ENCODE data around the gene CLCN4.

Gene CLCN4

DNA sequence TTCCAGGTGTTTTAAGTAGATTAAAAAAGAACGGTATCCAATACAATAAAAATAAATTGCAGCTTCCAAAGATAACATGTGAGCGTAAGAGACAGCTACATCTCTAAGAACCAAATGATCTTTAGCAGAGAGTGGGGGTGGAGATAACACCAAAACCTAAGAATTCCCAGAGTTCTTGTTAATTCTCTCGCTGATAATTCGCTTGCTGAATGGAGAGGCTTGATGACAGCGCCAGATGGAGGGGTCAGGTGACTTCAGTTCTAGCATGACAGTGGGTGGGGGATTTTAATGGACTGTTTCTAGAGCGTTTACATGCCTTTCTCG lies 2.3 kb downstream of the CLCN4 start:
- in situ Hi-C loops (cut with HindIII; ENCODE audit: low pct_ligation_motif_present, low pct_unique_long_range_greater_than_20kb, low sequenced_read_pairs), result no loop called here
- DNase-seq, result no peak

DNA sequence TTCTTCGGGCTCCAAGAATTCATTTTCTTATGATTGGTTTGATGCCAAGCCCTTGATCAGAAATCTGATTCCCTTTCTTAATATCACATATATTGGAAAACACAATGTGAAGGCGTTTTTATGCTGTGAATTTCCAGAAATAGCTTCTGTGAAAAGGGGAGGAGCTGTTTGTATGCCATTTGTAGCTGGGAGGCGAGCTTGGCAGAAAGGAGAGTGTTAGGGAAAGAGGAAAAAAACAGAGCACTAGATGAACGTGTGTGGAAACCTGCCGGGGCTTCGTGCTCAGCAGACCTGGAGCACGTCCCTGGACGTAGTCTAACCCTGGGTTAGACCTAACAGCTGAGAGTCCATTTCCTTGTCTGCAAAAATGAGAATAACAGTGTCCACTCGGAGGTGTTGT lies 3.4 kb downstream of the CLCN4 start:
- DNase-seq, result no peak
- in situ Hi-C loops (cut with HindIII; ENCODE audit: low pct_ligation_motif_present, low pct_unique_long_range_greater_than_20kb, low sequenced_read_pairs), result no loop called here

DNA sequence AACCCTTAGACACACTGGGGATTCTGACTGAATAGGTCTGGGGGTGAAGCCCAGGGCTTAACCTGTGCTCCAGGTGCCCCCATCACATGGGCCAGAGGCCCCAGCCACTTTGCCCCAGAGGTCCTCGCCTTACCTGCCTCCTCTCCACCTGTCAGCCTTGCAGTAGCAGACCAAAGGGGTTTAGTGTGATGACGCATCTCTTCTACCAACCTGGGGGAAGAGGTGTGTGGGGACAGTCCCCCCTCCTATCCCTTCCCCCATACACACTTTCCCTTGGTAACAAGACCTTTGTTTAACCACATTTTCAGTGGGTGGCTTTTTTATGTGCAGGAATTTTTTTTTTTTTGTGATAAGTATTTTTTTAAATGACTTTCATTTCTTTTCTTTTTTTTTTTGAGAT lies 6.3 kb downstream of the CLCN4 start:
- in situ Hi-C loops (cut with HindIII; ENCODE audit: low pct_ligation_motif_present, low pct_unique_long_range_greater_than_20kb, low sequenced_read_pairs), result no loop called here
- DNase-seq, result no peak

DNA sequence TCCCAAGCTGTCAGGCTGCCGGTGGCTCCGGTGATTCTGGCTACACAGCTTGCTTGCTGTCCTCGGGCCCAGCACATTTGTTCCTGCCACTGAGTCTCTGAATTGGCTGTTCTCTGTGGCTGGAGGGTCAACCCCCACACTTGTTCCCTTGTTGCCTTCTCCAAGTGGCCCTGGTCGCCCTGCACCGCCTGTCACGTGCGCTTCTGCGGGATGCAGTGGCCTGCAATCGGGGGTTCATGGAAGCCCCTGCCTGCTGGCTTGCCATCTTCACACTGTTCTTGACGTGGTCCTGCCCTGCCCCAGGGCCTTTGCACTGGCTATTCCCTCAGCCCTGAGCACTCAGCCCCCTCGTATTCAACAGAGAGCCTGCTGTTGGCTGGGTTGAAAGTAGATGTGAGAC lies 8.1 kb downstream of the CLCN4 start:
- in situ Hi-C loops (cut with HindIII; ENCODE audit: low pct_ligation_motif_present, low pct_unique_long_range_greater_than_20kb, low sequenced_read_pairs), result no loop called here
- DNase-seq, result no peak

DNA sequence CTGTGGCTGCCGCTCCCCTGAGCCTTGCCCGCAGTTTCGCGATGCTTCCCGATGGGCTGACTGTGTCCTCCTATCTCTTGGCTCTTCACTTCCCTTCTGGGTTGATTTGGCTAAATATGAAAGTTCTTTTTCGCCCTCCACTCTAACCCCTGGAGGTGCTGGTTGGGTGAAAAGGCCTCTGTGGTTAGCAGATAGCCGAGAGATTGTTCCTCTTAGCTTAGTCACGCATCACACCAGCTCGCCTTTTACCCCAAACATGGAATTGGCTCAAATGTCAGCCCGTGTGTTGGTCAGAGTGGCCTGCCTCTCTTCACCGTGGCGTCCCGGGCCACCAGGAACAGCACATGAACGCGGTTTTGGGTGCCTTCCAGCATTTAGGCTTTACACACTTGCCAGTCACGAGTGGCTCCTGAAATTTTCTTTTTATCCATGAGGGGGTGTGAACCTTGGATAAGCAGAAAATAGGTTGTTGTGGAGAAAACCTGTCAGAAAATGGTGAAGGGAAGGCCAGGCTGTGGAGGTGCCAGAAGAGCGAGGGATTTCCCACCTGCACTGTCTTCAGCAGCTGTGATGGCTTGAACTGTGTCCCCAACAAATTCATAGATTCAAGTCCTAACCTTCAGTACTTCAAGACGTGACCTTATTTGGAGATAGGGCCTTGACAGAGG lies 8.9 kb downstream of the CLCN4 start:
- DNase-seq, result no peak
- in situ Hi-C loops (cut with HindIII; ENCODE audit: low pct_ligation_motif_present, low pct_unique_long_range_greater_than_20kb, low sequenced_read_pairs), result no loop called here

DNA sequence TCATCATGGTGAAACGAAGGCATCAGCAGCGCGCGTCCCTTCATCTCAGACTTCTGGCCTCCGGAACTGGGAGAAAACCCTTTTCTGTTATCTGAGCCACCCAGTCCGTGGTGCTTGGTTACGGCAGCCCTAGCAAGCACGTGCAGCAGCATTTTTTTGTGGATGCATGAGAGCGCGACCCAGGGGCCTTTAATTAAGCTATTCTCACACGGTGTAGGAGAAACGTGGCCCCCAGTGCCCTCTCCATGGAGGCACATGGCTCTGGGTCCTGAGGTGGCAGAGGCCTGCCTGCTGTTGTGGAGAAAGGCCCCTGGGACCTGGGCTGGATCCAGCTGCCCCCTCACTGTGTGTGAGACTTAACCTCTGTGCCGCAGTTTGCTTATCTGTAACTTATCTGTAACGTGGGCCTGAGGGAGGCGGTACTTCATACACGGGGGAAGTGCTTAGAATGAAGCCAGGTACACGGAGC lies 9.5 kb downstream of the CLCN4 start:
- in situ Hi-C loops (cut with HindIII; ENCODE audit: low pct_ligation_motif_present, low pct_unique_long_range_greater_than_20kb, low sequenced_read_pairs), result no loop called here

DNA sequence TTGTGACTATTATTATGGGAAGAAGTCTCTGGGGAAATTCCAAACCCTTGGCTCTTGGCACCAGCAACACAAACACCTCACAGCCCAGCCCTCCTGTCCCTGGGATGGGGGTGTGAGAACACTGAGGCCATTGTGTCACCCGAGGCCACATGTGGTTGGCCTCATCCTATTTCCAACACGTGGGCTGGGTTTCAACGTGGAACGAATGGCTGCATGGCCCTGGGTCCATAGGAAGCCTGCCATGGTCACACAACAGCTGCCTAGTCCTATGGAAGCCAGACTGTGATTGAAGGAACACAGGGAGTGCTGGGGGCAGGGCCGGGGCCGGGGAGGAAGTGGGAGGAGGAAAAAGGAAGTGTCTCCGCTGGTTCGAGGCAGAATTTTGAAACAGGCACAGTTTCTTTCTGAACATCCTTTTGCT lies 10.0 kb downstream of the CLCN4 start:
- in situ Hi-C loops (cut with HindIII; ENCODE audit: low pct_ligation_motif_present, low pct_unique_long_range_greater_than_20kb, low sequenced_read_pairs), result no loop called here
- DNase-seq, result no peak

More for the DNA sequence above, 9.5 kb downstream of the CLCN4 start:
- no peak for DNase-seq

DNA sequence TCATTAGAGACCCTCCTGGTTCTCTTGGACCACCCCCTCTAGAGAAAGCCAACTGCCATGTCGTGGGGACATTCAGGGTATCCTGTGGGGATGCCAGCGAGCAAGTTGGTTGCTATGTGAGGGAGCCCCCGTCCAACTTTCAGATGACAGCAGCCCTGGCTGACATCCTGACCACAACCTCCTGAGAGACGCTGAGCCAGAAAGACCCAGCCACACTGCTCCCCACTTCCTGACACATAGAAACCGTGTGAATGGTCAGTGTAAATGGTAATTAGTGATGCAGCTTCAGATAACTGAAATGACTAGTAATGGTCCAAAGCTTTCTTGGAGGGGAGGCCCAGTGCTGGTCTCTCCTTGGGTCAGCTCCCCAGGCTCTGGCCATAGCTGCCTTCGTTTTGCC lies 10.8 kb downstream of the CLCN4 start:
- DNase-seq, result no peak
- in situ Hi-C loops (cut with HindIII; ENCODE audit: low pct_ligation_motif_present, low pct_unique_long_range_greater_than_20kb, low sequenced_read_pairs), result no loop called here

DNA sequence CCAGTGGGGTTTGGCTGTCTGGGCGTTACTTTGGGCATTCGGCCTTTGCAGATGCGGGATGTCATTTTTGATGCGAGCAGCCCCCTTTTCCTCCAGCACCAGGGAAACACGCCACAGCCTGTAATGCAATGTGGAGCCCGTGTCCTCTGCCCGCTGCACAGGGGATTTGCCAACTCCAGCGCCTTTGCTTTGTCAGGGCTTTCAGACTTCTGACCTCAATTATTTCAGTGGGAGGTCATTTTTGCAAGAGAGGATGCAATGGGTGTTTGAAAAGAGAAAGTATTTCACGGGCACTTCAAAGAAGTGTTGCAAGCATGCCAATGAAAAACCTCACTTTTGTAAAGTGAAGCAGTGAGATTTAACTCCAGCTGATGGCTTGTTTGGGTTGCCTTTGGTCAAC lies 11.5 kb downstream of the CLCN4 start:
- in situ Hi-C loops (cut with HindIII; ENCODE audit: low pct_ligation_motif_present, low pct_unique_long_range_greater_than_20kb, low sequenced_read_pairs), result no loop called here
- DNase-seq, result no peak

DNA sequence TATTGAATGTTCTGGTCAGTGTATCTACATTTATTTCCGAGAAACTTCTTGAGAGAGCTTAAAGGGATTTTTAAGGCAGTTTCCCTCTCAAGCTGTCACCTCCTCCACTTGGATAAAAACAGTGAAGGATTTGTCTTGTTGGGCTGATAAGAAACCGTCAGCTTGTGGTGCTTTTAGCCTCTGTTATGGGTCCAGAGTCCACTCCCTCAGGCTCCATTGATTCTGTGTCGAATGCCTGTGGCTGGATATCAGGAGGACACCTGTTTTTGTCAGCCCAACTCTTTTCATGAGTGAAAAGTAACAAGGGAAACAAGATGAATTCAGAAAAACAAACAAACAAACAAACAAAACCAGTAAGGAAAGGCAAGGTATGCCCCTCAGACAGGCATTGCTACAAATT lies 12.4 kb downstream of the CLCN4 start:
- in situ Hi-C loops (cut with HindIII; ENCODE audit: low pct_ligation_motif_present, low pct_unique_long_range_greater_than_20kb, low sequenced_read_pairs), result no loop called here
- DNase-seq, result peak; percentile 1

DNA sequence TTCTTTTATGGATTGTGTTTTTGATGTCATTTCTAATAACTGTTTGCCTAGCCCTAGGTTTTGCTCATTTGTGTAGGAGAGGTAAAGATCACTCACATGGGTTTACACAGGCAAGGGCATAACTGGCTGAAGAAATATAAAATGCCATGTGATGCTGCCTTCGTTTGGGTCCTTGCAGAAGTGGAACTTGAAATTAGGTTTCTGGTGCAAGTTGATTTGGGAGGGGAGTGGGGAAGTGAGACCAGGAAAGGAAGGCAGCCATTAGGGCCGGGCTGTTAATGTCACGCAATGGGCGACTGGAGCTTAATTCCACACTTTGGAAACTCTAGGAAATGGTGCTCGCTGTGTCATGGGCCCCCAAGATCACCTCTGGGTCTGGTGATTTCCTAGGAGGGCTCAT lies 14.5 kb downstream of the CLCN4 start:
- DNase-seq, result no peak
- in situ Hi-C loops (cut with HindIII; ENCODE audit: low pct_ligation_motif_present, low pct_unique_long_range_greater_than_20kb, low sequenced_read_pairs), result no loop called here

DNA sequence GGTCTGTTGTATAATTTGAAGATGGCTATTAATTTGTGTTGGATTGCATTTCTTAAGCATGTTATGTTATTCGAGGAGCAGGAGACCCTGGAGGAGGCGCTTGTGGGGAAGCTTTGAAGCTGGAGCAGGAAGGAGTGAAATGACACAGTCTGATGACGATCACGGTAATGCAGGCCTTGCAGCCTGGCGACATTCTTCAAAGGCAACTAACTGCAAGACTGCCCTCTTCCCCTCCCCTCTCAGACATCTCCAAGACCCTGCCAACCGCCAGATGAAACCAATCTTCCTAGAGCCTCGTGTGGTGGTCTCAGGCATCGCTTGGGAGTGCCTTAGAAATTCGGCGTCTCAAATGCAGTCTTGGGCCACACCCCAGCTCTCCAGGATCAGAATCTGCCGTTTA lies 16.1 kb downstream of the CLCN4 start:
- in situ Hi-C loops (cut with HindIII; ENCODE audit: low pct_ligation_motif_present, low pct_unique_long_range_greater_than_20kb, low sequenced_read_pairs), result no loop called here
- DNase-seq, result no peak

DNA sequence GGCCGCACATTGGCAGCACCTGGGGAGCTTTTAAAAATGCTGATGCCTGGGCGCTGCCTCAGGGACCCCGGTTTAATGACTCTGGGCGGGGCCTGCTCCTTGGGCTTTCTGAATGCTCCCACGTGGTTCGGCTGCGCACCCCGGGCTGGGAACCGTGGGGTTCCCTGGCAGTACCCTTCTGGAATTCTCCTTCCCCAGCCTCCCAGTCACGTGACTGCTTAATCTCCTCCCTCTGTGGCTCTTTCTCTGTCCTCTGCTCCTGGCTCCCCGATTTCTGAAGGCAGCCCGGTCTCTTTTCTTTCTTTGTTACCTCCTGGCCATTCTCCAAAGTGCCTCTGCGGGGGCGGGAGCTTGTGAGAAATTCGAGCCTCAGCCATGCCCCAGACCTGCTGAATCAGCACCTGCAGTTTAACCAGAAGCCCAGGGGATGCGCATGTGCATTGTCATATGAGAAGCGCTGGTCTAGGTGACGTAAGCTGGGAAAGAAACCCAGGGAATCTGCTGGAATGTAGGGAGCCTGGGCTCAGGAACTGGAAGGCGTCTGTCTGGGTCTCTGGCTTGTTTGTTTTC lies 16.6 kb downstream of the CLCN4 start:
- peak; percentile 55 for DNase-seq

DNA sequence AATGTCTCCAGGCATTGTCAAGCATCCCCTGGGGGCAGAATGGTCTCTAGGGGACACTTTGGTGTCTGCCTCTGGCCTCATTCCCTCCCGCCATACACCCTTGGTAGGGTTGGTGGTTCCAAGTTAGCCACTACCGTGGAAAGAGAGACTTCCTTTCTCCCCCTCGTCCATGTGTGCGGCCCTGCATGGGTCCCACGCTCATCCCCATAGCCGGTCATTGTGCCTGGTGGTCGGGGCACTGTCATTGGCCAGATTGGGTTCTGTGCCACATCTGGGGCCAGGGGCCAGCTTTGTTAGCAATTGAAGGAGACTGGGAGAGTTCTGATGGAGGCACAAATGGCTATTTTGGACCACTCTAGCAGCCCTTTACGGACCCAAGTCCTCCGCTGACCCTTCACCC lies 17.3 kb downstream of the CLCN4 start:
- in situ Hi-C loops (cut with HindIII; ENCODE audit: low pct_ligation_motif_present, low pct_unique_long_range_greater_than_20kb, low sequenced_read_pairs), result no loop called here
- no peak for DNase-seq

More for the DNA sequence above, 16.6 kb downstream of the CLCN4 start:
- in situ Hi-C loops (cut with HindIII; ENCODE audit: low pct_ligation_motif_present, low pct_unique_long_range_greater_than_20kb, low sequenced_read_pairs), result no loop called here

DNA sequence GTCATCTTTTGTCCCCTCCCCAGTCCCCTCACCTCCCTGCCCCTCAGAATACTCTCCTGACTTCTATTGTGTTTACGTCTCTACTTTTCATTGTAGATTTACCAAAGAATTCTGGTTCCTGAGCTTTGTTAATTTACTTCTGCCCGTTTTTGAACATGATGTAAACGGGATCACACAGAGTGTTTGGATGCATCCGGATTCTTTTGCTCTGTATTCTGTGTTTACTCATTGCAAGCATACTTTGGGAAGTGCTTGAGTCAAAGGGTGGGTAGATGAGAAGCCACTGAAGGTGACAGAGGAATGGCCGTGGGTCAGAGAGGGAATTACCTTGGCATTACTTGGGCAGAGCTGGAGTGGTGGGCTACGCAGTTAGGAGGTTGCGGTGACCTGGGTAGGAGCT lies 18.0 kb downstream of the CLCN4 start:
- in situ Hi-C loops (cut with HindIII; ENCODE audit: low pct_ligation_motif_present, low pct_unique_long_range_greater_than_20kb, low sequenced_read_pairs), result no loop called here
- no peak for DNase-seq

DNA sequence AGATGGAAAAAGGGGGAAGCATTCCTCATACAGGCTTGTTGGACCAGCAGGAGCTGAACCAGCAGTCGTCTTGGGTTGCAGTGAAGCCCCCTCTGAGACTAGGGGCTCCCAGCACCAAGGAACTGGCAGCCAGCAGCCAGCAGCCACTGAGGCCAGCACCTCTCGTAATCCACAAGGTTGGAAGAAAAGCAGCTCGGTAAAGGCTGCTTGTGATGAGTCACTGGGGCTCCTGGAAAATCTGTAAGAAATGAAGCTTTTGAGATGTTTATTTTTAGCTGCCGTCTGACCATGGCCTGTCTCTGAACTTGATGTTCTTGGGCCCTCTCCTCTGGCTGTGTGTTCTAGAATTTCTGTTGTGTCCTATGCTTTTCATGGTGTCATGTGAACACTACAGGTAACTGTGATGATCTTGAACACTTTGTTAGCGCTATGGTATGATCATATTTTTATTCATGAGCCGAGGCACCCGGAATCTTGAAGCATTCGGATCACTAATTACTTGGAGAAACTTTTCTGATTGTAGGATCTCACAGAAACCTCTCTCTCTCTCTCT lies 18.6 kb downstream of the CLCN4 start:
- in situ Hi-C loops (cut with HindIII; ENCODE audit: low pct_ligation_motif_present, low pct_unique_long_range_greater_than_20kb, low sequenced_read_pairs), result no loop called here

DNA sequence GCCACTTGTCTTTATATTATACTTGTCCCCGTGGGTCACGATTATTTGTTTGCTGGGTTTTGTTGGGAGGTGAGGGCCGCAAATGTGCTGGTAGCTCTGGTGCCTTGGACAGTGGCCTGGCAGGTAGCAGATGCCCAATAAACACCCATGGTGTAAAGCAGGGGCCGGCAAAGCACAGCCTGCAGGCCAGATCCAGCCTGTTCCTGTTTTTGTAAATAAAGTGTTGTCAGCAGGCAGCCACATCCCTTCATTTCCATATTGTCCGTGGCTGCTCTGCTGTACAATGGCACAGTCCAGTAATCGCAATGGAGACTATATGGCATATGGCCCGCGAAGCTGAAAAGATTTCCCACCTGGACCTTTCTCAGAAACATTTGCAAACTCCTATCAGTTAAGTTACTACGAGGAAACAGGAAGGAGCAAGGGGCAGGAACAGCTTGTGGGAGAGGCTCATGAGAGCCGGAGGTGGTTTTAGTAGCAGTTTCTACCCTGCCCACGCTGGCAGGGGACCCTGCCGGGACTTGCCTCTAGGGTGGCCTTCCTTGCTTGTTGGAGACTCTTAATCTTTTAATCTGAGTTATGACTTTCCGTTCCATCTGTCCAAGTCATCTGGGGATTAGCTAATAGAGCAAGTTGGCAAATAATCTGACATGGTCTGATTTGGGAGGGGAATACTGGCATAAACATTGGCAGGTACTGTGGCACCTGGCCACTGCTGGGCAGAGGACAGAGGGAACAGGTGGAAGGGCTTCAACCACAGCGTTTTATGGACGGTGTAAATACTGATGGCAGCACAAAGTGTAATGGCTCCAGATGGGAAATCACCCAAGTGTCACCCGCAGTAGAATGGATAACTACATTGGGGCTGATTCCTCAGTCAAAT lies 19.6 kb downstream of the CLCN4 start:
- no peak for DNase-seq
- in situ Hi-C loops (cut with HindIII; ENCODE audit: low pct_ligation_motif_present, low pct_unique_long_range_greater_than_20kb, low sequenced_read_pairs), result no loop called here

More for the DNA sequence above, 18.6 kb downstream of the CLCN4 start:
- DNase-seq, result no peak

DNA sequence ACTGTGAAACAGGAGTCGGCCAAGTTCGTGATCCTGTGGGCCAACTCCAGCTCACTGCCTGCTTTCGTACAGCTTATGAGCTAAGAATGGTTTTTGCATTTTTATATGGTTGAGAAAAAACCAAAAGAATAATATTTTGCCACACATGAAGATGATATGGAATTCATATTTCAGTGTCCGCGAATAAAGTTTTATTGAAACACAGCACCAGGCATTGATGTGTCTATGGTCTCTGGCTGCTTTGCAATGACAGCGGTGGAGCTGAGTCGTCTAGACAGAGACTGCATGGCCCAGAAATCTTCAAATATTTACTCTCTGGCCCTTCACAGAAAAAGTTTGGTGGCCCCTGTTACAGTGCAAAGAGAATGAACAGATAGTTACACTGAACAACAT lies 20.2 kb downstream of the CLCN4 start:
- in situ Hi-C loops (cut with HindIII; ENCODE audit: low pct_ligation_motif_present, low pct_unique_long_range_greater_than_20kb, low sequenced_read_pairs), result no loop called here
- no peak for DNase-seq

DNA sequence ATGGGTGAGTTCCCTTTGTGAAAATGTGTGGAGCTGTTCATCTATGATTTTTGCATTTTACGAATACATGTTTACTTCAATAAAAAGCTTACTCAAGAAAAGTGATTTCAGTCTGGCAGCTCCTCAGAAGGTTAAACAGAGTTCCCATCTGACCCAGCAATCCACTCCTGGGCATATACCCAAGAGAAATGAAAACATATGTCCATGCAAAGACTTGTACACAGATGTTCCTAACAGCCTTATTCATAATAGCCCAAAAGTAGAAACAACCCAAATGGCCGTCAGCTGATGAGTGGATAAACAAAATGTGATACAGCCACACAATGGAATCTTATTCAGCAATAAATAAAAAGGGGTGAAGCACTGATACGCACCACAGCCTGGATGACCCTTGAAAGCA lies 20.8 kb downstream of the CLCN4 start:
- in situ Hi-C loops (cut with HindIII; ENCODE audit: low pct_ligation_motif_present, low pct_unique_long_range_greater_than_20kb, low sequenced_read_pairs), result no loop called here
- no peak for DNase-seq
